Activated T-cell treated with anti-CD3 and anti-CD28 coated beads for 48 hours (primary cell): Measurements from ENCODE around the gene GRIN3A.
"Not testable (repeated sequence)": the region's sequence is repeated elsewhere in the genome, so short reads cannot be mapped to it uniquely, and the experiment has no call there.

Experiments used
- DNase-seq: peaks from one replicate; pipeline ENCODE4 v3.0.0-alpha.2; 2020; ENCODE audit warnings: low read depth

The GRIN3A gene

DNA sequence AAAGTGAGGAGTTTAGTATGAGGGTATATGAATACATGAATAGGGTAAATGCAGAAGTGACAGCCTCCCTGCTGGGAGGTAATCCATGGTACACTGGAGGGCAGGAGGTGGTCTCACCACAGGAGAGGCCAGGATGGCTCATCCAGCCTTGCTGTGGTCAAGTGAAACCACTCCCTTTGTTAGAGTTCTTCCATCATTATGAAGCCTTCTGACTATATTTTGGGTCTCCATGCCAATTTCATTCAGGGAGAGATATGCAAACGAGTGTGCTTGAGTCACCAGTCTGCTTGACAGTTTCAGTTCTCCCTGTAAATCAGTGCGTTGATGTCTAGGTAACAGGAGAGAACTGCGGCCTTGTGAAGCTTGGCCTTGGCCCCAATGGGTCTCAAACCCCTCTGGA, 160.1 kb downstream of the GRIN3A start:
- no peak for DNase-seq

DNA sequence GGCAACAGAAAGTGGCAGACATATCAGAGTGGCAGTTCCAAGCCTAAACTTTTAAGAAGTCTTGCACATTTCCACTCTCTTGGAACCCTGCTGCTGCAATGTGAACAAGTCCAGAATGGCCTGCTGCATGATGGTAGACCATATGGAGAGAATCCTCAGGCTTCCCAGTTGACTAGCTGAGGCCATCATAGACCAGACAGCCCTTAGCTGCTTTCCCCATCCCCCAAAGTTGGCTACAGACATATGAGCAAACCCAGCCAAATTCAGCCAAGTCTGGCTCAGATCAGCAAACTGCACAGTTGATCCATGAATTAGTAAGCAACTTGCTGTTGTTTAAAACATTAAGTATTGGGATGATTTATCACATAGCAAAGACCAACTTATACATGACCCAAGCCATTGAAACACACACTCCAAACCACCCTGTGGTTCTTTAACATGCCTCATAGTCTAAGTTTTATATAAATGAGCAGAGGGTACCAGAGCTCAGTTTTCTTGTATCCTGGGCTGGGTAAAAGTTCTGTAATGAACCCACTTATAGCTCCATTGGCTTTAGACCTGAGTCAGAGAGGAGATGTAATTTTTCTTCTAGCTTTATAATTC, 163.6 kb downstream of the GRIN3A start:
- no peak for DNase-seq

DNA sequence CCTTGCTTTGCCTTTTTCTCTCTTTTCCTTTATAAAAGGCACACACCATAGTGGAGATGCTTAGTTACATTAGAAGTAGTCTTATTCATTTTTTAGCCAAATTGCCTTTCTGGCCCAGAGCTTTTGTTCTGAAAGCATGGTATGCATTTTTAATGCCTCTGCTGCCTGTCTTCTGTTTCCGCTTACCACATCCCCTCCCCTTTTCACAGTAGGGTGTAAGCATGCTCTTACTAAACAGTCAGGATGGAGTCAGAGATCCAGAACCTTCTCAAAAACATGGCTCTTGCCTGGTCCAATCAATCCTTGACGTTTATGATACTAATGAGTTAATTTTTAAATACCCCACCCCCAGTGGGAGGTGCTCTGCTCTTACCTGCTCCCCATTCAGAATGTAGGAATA, 166.1 kb downstream of the GRIN3A start:
- no peak for DNase-seq

DNA sequence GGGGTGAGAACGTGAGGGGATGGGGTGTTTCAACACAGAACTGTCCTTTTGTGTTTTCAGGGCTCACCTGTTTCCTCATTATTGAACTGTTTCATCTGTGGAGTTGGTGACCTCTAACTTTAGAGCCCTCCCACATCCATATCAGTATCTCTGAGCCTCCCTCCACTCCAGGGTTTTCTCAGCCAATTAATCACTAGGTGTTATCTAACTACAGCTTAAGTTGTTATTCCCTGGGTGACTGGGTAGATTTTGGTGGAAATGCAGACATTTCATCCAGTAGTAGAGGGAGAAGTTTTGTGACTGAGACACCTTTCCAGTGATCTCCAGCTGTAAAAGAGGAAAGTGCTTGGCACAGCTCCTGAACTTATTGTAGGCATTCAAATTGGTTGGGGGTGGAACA, 167.3 kb downstream of the GRIN3A start:
- no peak for DNase-seq

- no peak for DNase-seq
These were observed 168.5 kb downstream of the GRIN3A start for GRCh38 chr9:101569741-101570501.

- no peak for DNase-seq
These were observed 170.6 kb downstream of the GRIN3A start for GRCh38 chr9:101567725-101568350.

GRCh38 chr9:101566904-101567724, 171.3 kb downstream of the GRIN3A start:
- no peak for DNase-seq

DNA sequence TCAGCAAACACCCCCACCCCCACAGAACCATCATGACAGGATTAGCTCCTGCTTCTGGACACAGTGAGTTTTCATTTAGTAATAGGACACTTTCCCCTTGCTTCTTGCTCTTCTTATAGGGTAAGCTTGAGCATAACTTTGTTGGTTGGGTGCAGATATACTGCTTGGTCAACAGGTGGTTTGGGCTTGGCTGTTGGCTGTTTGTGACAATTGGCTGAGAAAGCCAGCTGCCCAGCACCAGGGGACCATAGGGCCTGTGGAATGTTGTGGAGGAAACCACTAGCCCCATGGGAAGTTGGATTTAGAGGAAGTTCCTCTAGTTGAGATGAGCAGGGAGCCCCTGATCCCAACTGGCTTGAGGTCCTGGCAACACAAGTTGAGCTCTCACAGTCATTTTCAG, 174.2 kb downstream of the GRIN3A start:
- DNase-seq: no peak

DNA sequence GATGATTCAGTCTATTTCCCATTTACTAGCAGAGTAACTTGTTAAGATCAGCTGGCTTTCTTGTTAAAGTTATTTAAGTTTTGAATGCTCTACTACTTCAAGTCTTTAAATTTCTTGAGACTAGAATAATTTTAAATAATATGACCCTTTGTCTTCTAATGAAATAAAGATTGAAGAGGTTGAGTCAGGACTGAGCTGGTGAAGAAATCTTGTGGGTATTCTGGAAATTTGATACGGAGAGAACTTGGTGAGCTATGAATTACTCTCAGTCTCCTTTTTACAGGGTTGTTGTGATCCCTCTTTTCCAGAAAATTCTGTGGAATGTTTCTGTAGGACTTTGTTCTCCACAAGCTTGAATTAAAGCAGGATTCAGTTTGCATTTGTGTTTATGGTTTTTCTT, 175.5 kb downstream of the GRIN3A start:
- no peak for DNase-seq

DNA sequence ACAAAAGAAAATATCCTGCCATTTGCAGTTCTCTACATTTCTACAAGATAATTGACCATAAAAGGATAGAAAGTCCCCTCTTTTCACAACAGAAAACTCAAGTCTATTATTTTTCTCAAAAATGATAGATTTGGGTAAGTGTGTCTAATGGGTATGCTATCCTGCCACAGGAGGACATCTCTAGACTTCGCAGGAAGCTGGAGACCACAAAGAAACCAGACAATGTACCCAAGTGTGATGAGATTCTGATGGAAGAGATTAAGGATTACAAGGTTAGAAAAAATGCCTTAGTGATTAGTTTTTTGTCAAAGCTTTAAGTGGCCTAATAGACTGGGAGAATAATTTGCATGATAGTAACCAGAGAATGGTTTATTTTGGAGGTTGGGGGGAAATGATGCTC, 176.7 kb downstream of the GRIN3A start:
- DNase-seq: no peak

- DNase-seq: not testable (repeated sequence)
These were observed 188.9 kb downstream of the GRIN3A start for GRCh38 chr9:101549472-101550098.

- DNase-seq: no peak
These were observed 195.2 kb downstream of the GRIN3A start for GRCh38 chr9:101543098-101543735.

- no peak for DNase-seq
These were observed 198.4 kb downstream of the GRIN3A start for GRCh38 chr9:101540069-101540468.

DNA sequence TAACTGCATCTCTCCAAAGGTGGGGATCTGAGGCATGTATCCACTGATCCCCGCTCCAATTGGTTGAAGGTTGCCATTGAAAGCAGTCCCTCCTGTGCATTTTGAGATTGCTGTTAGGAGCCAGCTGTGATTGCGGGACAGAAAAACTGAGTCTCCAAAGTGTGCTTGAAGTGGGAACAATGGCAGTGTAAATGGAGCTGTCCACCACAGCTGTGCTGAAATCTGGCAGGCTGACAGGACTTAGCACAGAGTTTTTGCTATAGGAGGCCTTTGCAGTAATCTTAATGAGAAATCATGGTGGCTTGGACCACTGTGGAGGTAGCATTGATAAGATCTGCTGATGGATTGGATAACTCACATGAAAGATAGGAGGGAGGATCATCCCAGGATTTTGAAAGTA, 201.5 kb downstream of the GRIN3A start:
- DNase-seq: no peak

DNA sequence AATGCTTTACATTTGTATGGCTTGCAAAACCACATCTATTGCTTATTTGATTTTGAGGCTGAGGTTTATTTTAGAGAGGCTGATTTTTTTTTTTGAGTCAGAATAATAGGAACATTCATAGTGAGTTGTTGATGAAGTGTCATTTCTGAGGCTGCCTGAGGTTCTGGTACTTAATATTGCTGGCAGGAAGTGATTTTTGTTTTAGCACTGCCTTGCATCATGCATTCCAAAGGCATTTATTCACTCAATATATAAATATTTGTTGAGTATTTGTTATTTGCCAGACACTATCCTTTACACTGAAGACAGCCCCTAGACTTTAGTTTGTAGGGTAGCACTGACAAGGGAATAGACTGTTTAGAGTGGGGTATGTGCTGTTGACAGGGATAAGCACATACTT, 202.1 kb downstream of the GRIN3A start:
- DNase-seq: no peak

DNA sequence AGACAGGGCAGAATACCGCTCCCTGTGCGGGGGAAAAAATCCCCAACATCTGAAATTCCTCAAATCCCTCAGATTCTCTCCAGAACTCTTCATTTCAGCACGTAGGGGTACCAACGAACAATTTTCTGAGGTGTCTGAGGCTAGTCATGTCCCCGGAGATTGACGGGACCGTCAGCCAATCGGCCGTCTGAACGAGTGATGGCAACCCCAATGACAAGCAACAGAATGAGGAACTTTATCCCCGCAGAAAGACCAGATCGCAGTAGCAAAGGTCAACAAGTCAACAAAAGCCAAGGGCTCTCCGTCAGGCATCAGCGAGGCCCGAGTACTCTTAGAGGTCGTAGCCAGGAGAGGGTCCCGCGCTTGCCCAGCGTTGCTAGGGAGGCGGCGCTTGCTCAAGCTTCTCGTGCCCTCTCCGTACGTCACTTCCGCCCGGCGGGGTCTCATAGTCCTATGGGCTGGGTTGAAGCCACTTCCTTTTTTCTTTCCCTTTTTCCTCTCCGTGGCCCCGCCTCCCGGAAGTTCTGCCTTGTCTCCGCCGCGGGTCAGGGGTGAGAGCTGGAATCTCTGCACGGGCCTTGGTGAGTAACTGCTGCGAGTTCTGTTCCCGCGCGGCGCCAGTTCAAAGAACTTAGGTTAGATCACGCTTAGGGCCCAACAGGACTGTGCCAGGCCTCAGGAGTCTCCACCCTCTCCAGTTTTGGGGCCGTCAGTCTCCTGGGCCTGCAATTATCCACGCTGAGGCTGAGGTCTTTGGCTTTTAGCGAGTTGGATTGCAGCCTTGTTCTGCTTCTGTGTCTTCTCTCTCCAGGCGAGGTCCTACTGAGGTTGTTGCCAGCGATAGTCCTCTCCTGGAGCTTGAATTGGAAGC, 204.9 kb downstream of the GRIN3A start, which contains the start of gene RNF20:
Gene RNF20 (plus strand): TSS at position 520 of the 871 bp plus-strand sequence. CDS start 1,571 bp downstream, outside the sequence.
- peak; percentile 97 for DNase-seq

GRCh38 chr9:101530076-101530711, 208.3 kb downstream of the GRIN3A start:
- DNase-seq: peak; percentile 57

- DNase-seq: no peak
These were observed 210.4 kb downstream of the GRIN3A start for GRCh38 chr9:101528015-101528414.

- DNase-seq: no peak
These were observed 211.4 kb downstream of the GRIN3A start for GRCh38 chr9:101527066-101527465.

DNA sequence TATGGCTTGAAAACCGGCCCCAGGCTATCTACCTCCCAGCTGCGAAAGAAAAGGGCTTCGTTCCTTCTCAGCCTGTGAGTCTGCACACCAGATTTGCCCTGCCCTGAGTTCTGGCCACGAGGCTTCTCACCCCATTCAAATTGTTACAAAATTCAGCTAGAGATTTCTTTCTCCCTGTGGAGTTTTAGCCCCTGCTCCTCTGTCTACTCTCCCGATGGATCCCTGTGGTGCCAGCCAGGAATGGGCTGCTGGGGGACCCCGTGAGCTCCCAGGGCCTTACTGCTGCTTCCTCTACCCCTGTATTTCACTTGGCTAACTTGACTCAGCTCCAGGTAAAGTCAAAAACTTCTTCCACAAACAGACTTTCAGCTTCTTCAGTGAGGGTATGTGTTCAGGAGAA, 214.1 kb downstream of the GRIN3A start:
- DNase-seq: no peak
